Lower leg skin (tissue), 4 donors: Measurements from ENCODE around the gene CCL13. TPM values are rescaled to one million over a fixed set of nuclear protein-coding genes. Genes with fewer than 3 reads are reported as not detected.

Experiments used
- DNase-seq, 2 donors: peaks; one replicate each; pipeline ENCODE4 v3.0.0-alpha.2; 2019; ENCODE audit warnings: low spot score in 2 of 2
- H3K4me3 ChIP-seq: fragments of 200-600 bp; sonication (generic); 2 replicates; pipeline ENCODE4 v1.5.1; 2017; ENCODE audit warnings: mild to moderate bottlenecking, low read depth; ENCODE audit not compliant: poor library complexity, severe bottlenecking
- POLR2A ChIP-seq, 2 donors: fragments of 450-650 bp; IDR thresholded peaks; one replicate each; pipeline ENCODE4 v1.6.1; 2016 to 2017; ENCODE audit warnings: antibody characterized with exemption in 2 of 2, mild to moderate bottlenecking in 1 of 2, moderate library complexity in 1 of 2
- WGBS, 2 donors: methylation state at CpG; one replicate each; pipeline ENCODE4 v1.1.5; 2018; 5-methylcytosine and 5-hydroxymethylcytosine counted together
- intact Hi-C: fragments of 100-400 bp; cut with DNase I; formaldehyde crosslinking; loops from one replicate; pipeline ENCODE4 v1.15.0; 2023; ENCODE audit warnings: low total_unique reads
- total RNA-seq, 4 donors: library from RNA; depleted of rRNA; stranded (reverse); fragments of >200 nt; gene quantifications; one replicate each; pipeline ENCODE4 v1.1.0, GENCODE V29; 2016
- TF ChIP-seq, protein P1 (sequence below), 3 donors: fragments of 450-650 bp; IDR thresholded peaks; one replicate each; pipeline ENCODE4 v1.5.1; 2016; ENCODE audit warnings: antibody characterized with exemption in 3 of 3, mild to moderate bottlenecking in 3 of 3, moderate library complexity in 2 of 3

The CCL13 gene
- total RNA-seq, 4 donors from 2014 or later, result 1.9 to 4.4 (median 1.9) TPM; not detected in 1

DNA sequence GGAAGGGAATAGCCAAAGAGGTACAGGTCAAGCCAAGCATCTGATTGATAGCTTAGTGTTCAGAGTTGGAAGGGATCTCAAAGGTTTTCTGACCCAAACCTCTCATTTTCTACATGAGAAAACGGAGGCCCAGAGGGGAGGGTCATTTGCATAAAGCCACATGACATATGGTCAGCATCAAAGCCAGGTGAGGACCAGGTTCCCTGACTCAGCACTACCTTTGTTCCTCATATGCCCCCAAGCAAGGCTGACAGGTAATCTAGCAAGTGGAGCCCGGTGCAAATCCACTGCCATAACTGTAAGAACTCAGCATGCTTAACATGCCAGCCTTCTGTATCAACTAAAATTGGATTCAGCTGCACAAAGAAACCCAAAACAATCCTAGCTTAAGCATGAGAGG lies 35.0 kb downstream of the CCL13 start:
- intact Hi-C loops, result no loop called here
- WGBS, 2 donors, result 46 to 54% methylated on average over 2 of the region's 2 CpGs
- TF ChIP-seq, protein P1, sequence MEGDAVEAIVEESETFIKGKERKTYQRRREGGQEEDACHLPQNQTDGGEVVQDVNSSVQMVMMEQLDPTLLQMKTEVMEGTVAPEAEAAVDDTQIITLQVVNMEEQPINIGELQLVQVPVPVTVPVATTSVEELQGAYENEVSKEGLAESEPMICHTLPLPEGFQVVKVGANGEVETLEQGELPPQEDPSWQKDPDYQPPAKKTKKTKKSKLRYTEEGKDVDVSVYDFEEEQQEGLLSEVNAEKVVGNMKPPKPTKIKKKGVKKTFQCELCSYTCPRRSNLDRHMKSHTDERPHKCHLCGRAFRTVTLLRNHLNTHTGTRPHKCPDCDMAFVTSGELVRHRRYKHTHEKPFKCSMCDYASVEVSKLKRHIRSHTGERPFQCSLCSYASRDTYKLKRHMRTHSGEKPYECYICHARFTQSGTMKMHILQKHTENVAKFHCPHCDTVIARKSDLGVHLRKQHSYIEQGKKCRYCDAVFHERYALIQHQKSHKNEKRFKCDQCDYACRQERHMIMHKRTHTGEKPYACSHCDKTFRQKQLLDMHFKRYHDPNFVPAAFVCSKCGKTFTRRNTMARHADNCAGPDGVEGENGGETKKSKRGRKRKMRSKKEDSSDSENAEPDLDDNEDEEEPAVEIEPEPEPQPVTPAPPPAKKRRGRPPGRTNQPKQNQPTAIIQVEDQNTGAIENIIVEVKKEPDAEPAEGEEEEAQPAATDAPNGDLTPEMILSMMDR (IDR thresholded peaks at IDR 0.05), result no peak
- TF ChIP-seq POLR2A (IDR thresholded peaks at IDR 0.05), result no peak
- no peak overlapping the region for H3K4me3 ChIP-seq
- peak in 1 of 2 donors; percentile 13 for DNase-seq

DNA sequence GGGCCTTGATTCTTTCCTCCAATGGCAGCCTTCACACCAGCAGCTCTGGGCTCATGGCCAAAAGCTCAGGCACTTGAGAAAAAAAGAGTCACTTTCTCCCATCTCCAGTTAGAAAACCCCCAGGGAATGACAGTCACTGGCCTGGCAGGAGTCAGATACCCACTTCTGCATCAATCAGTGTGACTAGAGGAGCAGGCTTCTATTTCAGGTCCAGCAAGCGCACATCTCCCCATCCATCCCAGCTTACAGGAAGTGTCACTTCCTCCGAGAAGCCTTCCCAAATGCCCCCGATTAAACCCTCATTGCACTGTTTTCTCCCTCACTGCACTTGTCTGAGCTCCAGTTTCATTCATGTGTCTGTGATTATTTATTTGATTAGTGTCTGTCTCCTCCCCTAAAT lies 37.1 kb downstream of the CCL13 start:
- 69 to 74% methylated on average over 3 of the region's 3 CpGs for WGBS, 2 donors
- DNase-seq, result peak in 1 of 2 donors; percentile 42
- no peak overlapping the region for H3K4me3 ChIP-seq
- no peak for TF ChIP-seq POLR2A (IDR thresholded peaks at IDR 0.05)
- TF ChIP-seq, protein P1 (IDR thresholded peaks at IDR 0.05), result no peak
- intact Hi-C loops, result no loop called here

DNA sequence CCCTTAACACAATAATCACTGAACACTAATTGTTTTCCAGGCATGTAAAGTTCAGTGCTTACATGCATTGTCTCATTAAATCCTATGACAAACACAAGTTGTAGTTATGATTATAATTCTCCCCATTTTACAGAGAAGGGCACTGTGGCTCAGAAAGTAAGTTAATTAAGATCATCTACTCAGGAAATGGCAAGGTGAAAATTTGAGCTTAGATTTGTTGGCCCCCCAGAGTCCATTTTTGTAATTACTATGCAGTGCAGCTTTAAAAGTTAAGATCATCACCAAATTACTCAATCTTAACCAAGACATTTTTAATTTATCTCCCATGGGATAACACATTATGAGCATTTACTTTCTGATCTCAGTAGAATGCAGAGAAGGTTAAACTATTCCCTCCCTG lies 41.0 kb downstream of the CCL13 start:
- DNase-seq, result no peak
- intact Hi-C loops, result no loop called here
- no peak overlapping the region for H3K4me3 ChIP-seq
- no peak for TF ChIP-seq POLR2A (IDR thresholded peaks at IDR 0.05)
- TF ChIP-seq, protein P1 (IDR thresholded peaks at IDR 0.05), result no peak

DNA sequence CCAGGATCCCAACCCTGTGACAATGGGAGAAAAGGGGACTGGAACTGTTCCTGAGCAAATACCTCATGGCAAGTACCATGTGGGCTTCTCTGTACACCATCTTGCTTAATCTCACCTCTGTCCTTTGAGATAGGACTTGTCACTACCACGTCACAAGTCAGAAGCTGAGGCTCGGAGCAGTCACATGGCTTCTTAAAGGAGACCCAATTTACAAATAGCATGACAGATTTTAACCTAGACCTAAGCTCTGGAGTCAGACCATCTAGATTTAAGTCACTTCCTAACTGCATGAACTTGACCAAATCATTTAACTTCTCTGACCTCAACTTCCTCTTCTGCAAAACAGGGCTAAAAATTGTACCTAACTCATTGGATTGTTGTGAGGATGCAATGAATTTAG lies 42.7 kb downstream of the CCL13 start:
- TF ChIP-seq POLR2A (IDR thresholded peaks at IDR 0.05), result no peak
- TF ChIP-seq, protein P1 (IDR thresholded peaks at IDR 0.05), result no peak
- intact Hi-C loops, result no loop called here
- no peak for DNase-seq
- WGBS, 2 donors, result 49 to 51% methylated on average over 2 of the region's 2 CpGs
- H3K4me3 ChIP-seq, result no peak overlapping the region

DNA sequence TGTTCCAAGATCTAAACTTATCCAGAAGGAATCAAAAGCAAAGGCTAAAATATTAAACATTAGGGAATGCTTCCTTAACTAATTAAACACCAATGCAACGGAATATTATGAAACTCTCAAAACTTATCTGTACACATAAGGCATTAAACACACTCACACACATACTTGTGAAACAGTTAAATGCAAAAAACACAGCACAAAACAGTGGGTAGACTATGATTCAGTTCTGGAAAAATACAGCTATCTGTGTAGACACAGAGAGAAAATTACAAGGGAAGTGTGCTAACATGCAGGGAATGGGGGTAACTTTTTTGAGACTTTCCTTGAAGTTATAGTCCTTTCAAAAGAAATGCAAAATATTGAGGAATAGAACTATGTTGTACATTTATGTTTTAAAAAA lies 43.4 kb downstream of the CCL13 start:
- WGBS, 2 donors, result 47 to 59% methylated on average over 1 of the region's 1 CpG
- no peak for DNase-seq
- intact Hi-C loops, result no loop called here
- TF ChIP-seq, protein P1 (IDR thresholded peaks at IDR 0.05), result no peak
- no peak for TF ChIP-seq POLR2A (IDR thresholded peaks at IDR 0.05)
- H3K4me3 ChIP-seq, result no peak overlapping the region

DNA sequence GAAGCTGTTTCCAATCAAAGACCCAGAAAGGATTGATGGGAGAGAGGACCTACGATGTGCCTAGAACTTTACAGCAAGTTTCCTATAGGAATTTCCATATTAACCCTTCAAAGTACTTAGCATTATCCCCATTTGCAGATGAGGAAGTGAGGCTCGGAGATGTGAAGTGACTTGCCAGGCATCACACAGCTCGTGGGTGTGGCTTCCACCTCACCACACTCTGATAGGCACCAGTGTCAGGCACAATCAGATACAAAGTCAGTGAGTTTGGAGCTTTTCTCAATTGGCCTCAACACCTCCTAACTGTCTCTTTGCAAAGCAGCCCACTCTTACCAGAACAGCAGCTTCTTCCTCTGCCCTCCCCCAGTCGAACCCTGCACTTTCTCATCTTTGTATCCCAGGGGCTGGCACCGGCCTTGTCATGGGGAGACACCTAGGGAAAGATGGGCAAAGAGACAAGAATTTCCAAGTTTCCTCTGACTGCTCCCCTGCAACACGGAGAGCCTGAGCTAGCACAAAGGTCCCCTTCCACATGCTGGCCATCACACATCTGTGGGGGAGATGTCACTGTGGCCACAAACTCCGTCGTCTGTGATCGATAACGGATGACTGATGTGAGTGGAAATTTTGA lies 44.1 kb downstream of the CCL13 start:
- TF ChIP-seq, protein P1 (IDR thresholded peaks at IDR 0.05), result no peak
- TF ChIP-seq POLR2A (IDR thresholded peaks at IDR 0.05), result no peak
- peak in 1 of 2 donors; percentile 54 for DNase-seq
- intact Hi-C loops, result no loop called here
- 61 to 65% methylated on average over 10 of the region's 10 CpGs for WGBS, 2 donors
- no peak overlapping the region for H3K4me3 ChIP-seq
